IMR-90 (cell line): ENCODE measurements around the gene RPS23.

Experiments
- CEBPB ChIP-seq: IDR thresholded peaks from 2 replicates; pipeline ENCODE4 v1.6.1; 2012; ENCODE audit warnings: low read depth, low read length, improper control_type of control experiment
- CHD1 ChIP-seq: IDR thresholded peaks from 2 replicates; pipeline ENCODE4 v1.6.1; 2012; ENCODE audit warnings: low read depth, low read length, improper control_type of control experiment
- CTCF ChIP-seq: conservative IDR thresholded peaks from 2 replicates; pipeline ENCODE4 v1.5.1; 2012; ENCODE audit warnings: mild to moderate bottlenecking, low read depth, low read length, improper control_type of control experiment
- MAFK ChIP-seq: IDR thresholded peaks from 2 replicates; pipeline ENCODE4 v1.6.1; 2012; ENCODE audit warnings: low read depth, low read length, improper control_type of control experiment
- MAZ ChIP-seq: IDR thresholded peaks from 2 replicates; pipeline ENCODE4 v1.6.1; 2012; ENCODE audit warnings: low read depth, mild to moderate bottlenecking, low read length, improper control_type of control experiment, moderate library complexity, borderline replicate concordance
- MXI1 ChIP-seq: IDR thresholded peaks from 2 replicates; pipeline ENCODE4 v1.6.1; 2012; ENCODE audit warnings: low read depth, mild to moderate bottlenecking, low read length, moderate library complexity, borderline replicate concordance
- POLR2A ChIP-seq: IDR thresholded peaks from 2 replicates; pipeline ENCODE4 v1.6.1; 2012; ENCODE audit warnings: mild to moderate bottlenecking, low read depth, low read length
- RAD21 ChIP-seq: IDR thresholded peaks from 2 replicates; pipeline ENCODE4 v1.6.1; 2012; ENCODE audit warnings: low read length, improper control_type of control experiment
- RCOR1 ChIP-seq: IDR thresholded peaks from 2 replicates; pipeline ENCODE4 v1.6.1; 2012; ENCODE audit warnings: mild to moderate bottlenecking, low read length, improper control_type of control experiment; ENCODE audit not compliant: insufficient replicate concordance
- SMC3 ChIP-seq: fragments of 150-350 bp; IDR thresholded peaks from 2 replicates; pipeline ENCODE4 v1.6.1; 2016; ENCODE audit warnings: low read depth, mild to moderate bottlenecking, antibody characterized with exemption, low read length, moderate library complexity
- USF2 ChIP-seq: fragments of 150-350 bp; IDR thresholded peaks from 2 replicates; pipeline ENCODE4 v1.6.1; 2017; ENCODE audit warnings: mild to moderate bottlenecking, antibody characterized with exemption, low read length, low read depth
- TF ChIP-seq, protein P1 (sequence below): fragments of 150-350 bp; IDR thresholded peaks from 2 replicates; pipeline ENCODE4 v1.6.1; 2016; ENCODE audit warnings: low read depth, mild to moderate bottlenecking, low read length, moderate library complexity, borderline replicate concordance

GRCh38 chr5:82255844-82256243 lies 22.3 kb downstream of the RPS23 start:
- TF ChIP-seq CHD1 (no peak), CTCF (no peak), CEBPB (no peak), RCOR1 (no peak), POLR2A (no peak), MAZ (no peak), USF2 (no peak), RAD21 (no peak), MAFK (0 out of 2 replicates have a peak, but pooled peaks have one; percentile 23), SMC3 (no peak), MXI1 (no peak)
- TF ChIP-seq, protein P1, sequence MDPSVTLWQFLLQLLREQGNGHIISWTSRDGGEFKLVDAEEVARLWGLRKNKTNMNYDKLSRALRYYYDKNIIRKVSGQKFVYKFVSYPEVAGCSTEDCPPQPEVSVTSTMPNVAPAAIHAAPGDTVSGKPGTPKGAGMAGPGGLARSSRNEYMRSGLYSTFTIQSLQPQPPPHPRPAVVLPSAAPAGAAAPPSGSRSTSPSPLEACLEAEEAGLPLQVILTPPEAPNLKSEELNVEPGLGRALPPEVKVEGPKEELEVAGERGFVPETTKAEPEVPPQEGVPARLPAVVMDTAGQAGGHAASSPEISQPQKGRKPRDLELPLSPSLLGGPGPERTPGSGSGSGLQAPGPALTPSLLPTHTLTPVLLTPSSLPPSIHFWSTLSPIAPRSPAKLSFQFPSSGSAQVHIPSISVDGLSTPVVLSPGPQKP = no peak
